Osteoblast (primary cell): ENCODE results near the gene HAS3. TPM values are rescaled to one million over a fixed set of nuclear protein-coding genes. Genes with fewer than 3 reads are reported as not detected.

Source experiments
- DNase-seq: peaks from one replicate; pipeline ENCODE4 v3.0.0; 2011; ENCODE audit warnings: low spot score, mixed read lengths; ENCODE audit not compliant: insufficient read length; ENCODE audit errors: missing footprints
- H2AFZ ChIP-seq: 2 replicates; pipeline ENCODE4 v1.6.0; 2011; ENCODE audit warnings: mild to moderate bottlenecking, low read length
- H3K27ac ChIP-seq: 2 replicates; pipeline ENCODE4 v1.5.1; 2011; ENCODE audit warnings: mild to moderate bottlenecking, low read depth, low read length, moderate library complexity
- H3K27me3 ChIP-seq: 2 replicates; pipeline ENCODE4 v1.6.0; 2012; ENCODE audit warnings: mild to moderate bottlenecking, control low read depth, inconsistent platforms, low read length, moderate library complexity; ENCODE audit not compliant: insufficient read depth
- H3K36me3 ChIP-seq: 2 replicates; pipeline ENCODE4 v1.5.1; 2011; ENCODE audit warnings: mild to moderate bottlenecking, low read length, control low read depth, moderate library complexity; ENCODE audit not compliant: insufficient read depth
- H3K4me1 ChIP-seq: 2 replicates; pipeline ENCODE4 v1.5.1; 2011; ENCODE audit warnings: mild to moderate bottlenecking, low read length, control low read depth, moderate library complexity; ENCODE audit not compliant: insufficient read depth
- H3K4me2 ChIP-seq: 2 replicates; pipeline ENCODE4 v1.6.0; 2011; ENCODE audit warnings: mild to moderate bottlenecking, low read length; ENCODE audit not compliant: insufficient read depth
- H3K4me3 ChIP-seq: fragments of 200-600 bp; sonication (generic); 3 replicates; pipeline ENCODE4 v1.5.1; 2012; ENCODE audit warnings: mild to moderate bottlenecking, low read length, inconsistent platforms; ENCODE audit not compliant: insufficient read depth
- H3K79me2 ChIP-seq: 2 replicates; pipeline ENCODE4 v1.6.0; 2012; ENCODE audit warnings: mild to moderate bottlenecking, low read length, control low read depth, inconsistent platforms; ENCODE audit not compliant: insufficient read depth
- H3K9me3 ChIP-seq: 2 replicates; pipeline ENCODE4 v1.5.1; 2011; ENCODE audit warnings: low read depth, low read length, control low read depth
- H4K20me1 ChIP-seq: 2 replicates; pipeline ENCODE4 v1.6.0; 2012; ENCODE audit warnings: mild to moderate bottlenecking, low read length, control low read depth; ENCODE audit not compliant: insufficient read depth
- total RNA-seq: library from RNA; depleted of rRNA; stranded (reverse); fragments of >200 nt; gene quantifications from 2 replicates; pipeline ENCODE4 v1.2.3, GENCODE V29; 2012
- TF ChIP-seq, protein P1 (sequence below): IDR thresholded peaks from 2 replicates; pipeline ENCODE4 v1.5.1; 2011; ENCODE audit warnings: mild to moderate bottlenecking, low read depth, low read length, moderate library complexity; ENCODE audit errors: extremely low read depth

HAS3 gene
- total RNA-seq, 1 donor, result 1.4 TPM

GRCh38 chr16:69100071-69100691 lies 5.3 kb upstream of the HAS3 start:
- TF ChIP-seq, protein P1, sequence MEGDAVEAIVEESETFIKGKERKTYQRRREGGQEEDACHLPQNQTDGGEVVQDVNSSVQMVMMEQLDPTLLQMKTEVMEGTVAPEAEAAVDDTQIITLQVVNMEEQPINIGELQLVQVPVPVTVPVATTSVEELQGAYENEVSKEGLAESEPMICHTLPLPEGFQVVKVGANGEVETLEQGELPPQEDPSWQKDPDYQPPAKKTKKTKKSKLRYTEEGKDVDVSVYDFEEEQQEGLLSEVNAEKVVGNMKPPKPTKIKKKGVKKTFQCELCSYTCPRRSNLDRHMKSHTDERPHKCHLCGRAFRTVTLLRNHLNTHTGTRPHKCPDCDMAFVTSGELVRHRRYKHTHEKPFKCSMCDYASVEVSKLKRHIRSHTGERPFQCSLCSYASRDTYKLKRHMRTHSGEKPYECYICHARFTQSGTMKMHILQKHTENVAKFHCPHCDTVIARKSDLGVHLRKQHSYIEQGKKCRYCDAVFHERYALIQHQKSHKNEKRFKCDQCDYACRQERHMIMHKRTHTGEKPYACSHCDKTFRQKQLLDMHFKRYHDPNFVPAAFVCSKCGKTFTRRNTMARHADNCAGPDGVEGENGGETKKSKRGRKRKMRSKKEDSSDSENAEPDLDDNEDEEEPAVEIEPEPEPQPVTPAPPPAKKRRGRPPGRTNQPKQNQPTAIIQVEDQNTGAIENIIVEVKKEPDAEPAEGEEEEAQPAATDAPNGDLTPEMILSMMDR, result no peak
- Histone ChIP-seq H3K4me1 (peaks cover 8% of the 10 kb centered on the region), H3K4me2 (peak overlapping the region; percentile 71), H3K27ac (no peak overlapping the region), H3K27me3 (peaks cover 5% of the 10 kb centered on the region), H3K4me3 (peak overlapping the region; percentile 54), H2AFZ (peak overlapping the region; percentile 76), H3K36me3 (no peaks in the 10 kb centered on the region), H4K20me1 (no peaks in the 10 kb centered on the region), H3K79me2 (no peaks in the 10 kb centered on the region), H3K9me3 (no peaks in the 10 kb centered on the region)
- no peak for DNase-seq

- H3K9me3 ChIP-seq, result no peaks in the 10 kb centered on the region
- peak; percentile 95 for DNase-seq
- no peaks in the 10 kb centered on the region for H3K27me3 ChIP-seq
- peaks cover 25% of the 10 kb centered on the region for H4K20me1 ChIP-seq
- peak overlapping the region; percentile 77 for H3K4me3 ChIP-seq
- TF ChIP-seq, protein P1, result no peak
- peaks cover 15% of the 10 kb centered on the region for H3K4me1 ChIP-seq
- no peaks in the 10 kb centered on the region for H3K79me2 ChIP-seq
- peaks cover 16% of the 10 kb centered on the region for H3K36me3 ChIP-seq
- no peak overlapping the region for H2AFZ ChIP-seq
- H3K4me2 ChIP-seq, result peak overlapping the region; percentile 77
- H3K27ac ChIP-seq, result no peak overlapping the region
These were observed 1.2 kb downstream of the HAS3 start for GRCh38 chr16:69106491-69107315.

GRCh38 chr16:69107316-69107962 lies 2.0 kb downstream of the HAS3 start:
- Histone ChIP-seq H2AFZ (no peak overlapping the region), H3K9me3 (no peaks in the 10 kb centered on the region), H3K4me3 (peak overlapping the region; percentile 77), H3K4me2 (peak overlapping the region; percentile 77), H3K36me3 (peaks cover 17% of the 10 kb centered on the region), H3K27me3 (no peaks in the 10 kb centered on the region), H3K79me2 (no peaks in the 10 kb centered on the region), H3K27ac (no peak overlapping the region), H4K20me1 (peaks cover 27% of the 10 kb centered on the region), H3K4me1 (peaks cover 15% of the 10 kb centered on the region)
- peak; percentile 94 for DNase-seq
- TF ChIP-seq, protein P1, result no peak
